Muscle layer of colon (tissue), 2 donors: ENCODE data around the gene MID1IP1.

Experiments
- H3K27ac ChIP-seq: one replicate; pipeline ENCODE4 v1.7.0; 2013; ENCODE audit warnings: low read depth, mild to moderate bottlenecking, low read length, moderate library complexity
- H3K27me3 ChIP-seq, 2 donors: one replicate each; pipeline ENCODE4 v1.7.0; 2013; ENCODE audit warnings: low read length in 2 of 2, mild to moderate bottlenecking in 2 of 2; ENCODE audit not compliant: insufficient read depth in 2 of 2, control insufficient read depth in 1 of 2
- H3K36me3 ChIP-seq: one replicate; pipeline ENCODE4 v1.7.0; 2013; ENCODE audit warnings: mild to moderate bottlenecking, low read length; ENCODE audit not compliant: insufficient read depth
- H3K4me1 ChIP-seq: one replicate; pipeline ENCODE4 v1.7.0; 2013; ENCODE audit warnings: mild to moderate bottlenecking, low read length; ENCODE audit not compliant: insufficient read depth
- H3K4me3 ChIP-seq, 2 donors: one replicate each; pipeline ENCODE4 v1.7.0; 2013; ENCODE audit warnings: low read length in 2 of 2, low read depth in 1 of 2, mild to moderate bottlenecking in 1 of 2, moderate library complexity in 1 of 2
- H3K9ac ChIP-seq: one replicate; pipeline ENCODE4 v1.7.0; 2013; ENCODE audit warnings: low read length
- H3K9me3 ChIP-seq: one replicate; pipeline ENCODE4 v1.7.0; 2013; ENCODE audit warnings: mild to moderate bottlenecking, low read length
- donor health status: abdominal sarcoma.
- donor health status: Adenocarcinoma of cecum.

MID1IP1 gene

GRCh38 chrX:38850807-38851544 is 49.7 kb downstream of the MID1IP1 start:
- H3K4me1 ChIP-seq: no peaks in the 10 kb centered on the region
- no peak overlapping the region for H3K9ac ChIP-seq
- peaks cover 0 to 11% of the 10 kb centered on the region in 2 donors for H3K27me3 ChIP-seq
- H3K4me3 ChIP-seq: no peak overlapping the region
- no peaks in the 10 kb centered on the region for H3K9me3 ChIP-seq
- no peak overlapping the region for H3K27ac ChIP-seq
- H3K36me3 ChIP-seq: no peaks in the 10 kb centered on the region

GRCh38 chrX:38854305-38854704 is 53.0 kb downstream of the MID1IP1 start:
- no peak overlapping the region for H3K27ac ChIP-seq
- no peak overlapping the region for H3K9ac ChIP-seq
- peaks cover 0 to 11% of the 10 kb centered on the region in 2 donors for H3K27me3 ChIP-seq
- H3K36me3 ChIP-seq: no peaks in the 10 kb centered on the region
- H3K4me1 ChIP-seq: no peaks in the 10 kb centered on the region
- H3K4me3 ChIP-seq: no peak overlapping the region
- no peaks in the 10 kb centered on the region for H3K9me3 ChIP-seq
